ENCODE measurements around the gene PPP3CB. TPM values are rescaled to one million over a fixed set of nuclear protein-coding genes. Genes with fewer than 3 reads are reported as not detected.

PPP3CB gene
- 27.3 and 60.2 TPM in 2 replicates for total RNA-seq

GRCh38 chr10:73495884-73496674, at the start of gene PPP3CB:
Gene PPP3CB, minus strand, starts transcription at chr10:73496024. Its CDS starts 135 bp downstream, at chr10:73495889.
- DNase-seq (ENCODE audit: low read depth), result peak; percentile 91

GRCh38 chr10:73545357-73545756, 49.5 kb upstream of the PPP3CB start:
- DNase-seq (ENCODE audit: low read depth), result no peak

DNA sequence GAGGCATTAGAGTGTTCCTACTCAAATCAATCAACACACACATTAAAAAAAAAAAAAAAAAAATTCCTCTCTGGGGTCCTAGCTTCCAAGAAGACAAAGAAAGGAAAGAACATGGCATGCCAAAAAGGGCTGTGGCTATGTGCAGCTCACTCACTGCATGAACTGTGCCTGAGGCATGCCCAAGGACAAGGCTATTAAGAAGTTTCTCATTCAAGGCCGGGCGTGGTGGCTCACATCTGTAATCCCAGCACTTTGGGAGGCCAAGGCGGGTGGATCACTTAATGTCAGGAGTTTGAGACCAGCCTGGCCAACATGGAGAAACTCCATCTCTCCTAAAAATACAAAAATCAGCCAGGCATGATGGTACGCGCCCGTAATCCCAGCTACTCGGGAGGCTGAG, 41.9 kb upstream of the PPP3CB start:
- no peak for DNase-seq (ENCODE audit: low read depth)

- DNase-seq (ENCODE audit: low read depth), result no peak
These were observed 41.5 kb upstream of the PPP3CB start for GRCh38 chr10:73537288-73537687.

DNA sequence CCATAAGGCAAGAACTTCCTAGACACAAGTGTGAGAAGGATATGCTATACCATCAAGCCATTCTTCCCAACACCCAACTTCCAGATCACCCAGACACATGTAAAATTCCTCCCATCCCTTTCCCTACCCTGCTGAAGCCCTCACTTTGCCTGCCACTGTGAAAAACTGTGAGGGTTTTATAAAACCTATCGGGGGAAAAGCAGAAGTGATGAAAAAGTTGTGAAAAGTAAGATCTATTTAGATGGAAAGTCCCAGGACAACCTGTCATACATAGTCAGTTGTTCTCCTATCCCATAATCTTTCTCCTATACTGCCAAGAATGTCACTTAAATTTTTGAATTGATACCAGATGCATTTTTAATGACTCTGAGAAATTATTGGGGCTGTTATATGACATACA, 39.0 kb upstream of the PPP3CB start:
- no peak for DNase-seq (ENCODE audit: low read depth)

DNA sequence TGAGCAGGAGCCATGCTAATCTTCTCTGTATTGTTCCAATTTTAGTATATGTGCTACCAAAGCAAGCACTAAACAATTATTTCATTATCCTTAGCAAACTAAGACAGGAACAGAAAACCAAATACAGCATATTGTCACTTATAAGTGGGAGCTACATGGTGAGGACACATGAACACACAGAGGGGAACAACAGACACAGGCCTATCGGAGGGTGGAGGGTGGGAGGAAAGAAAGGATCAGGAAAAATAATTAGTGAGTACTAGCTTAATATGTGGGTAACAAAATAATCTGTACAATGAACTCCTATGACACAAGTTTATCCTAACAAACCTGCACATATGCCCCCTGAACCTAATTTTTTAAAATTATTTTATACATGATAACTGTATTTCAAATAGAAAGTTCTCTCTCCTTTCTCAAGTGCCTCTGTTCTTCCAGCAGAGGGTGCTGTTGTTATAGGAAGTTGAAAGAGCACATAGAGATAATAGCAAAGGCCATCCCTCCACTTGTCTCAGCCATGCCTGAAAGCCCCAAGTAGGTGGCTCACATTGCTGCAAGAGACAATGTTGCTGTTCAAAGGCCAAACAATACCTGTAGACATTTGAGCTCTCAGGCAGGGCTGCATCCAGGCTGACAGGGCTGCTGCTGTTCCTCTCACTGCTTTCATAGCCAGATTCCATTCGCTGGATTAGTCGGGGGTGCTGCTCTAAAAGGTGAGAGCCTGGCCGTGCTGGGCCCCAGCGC, 33.4 kb upstream of the PPP3CB start:
- peak; percentile 77 for DNase-seq (ENCODE audit: low read depth)

DNA sequence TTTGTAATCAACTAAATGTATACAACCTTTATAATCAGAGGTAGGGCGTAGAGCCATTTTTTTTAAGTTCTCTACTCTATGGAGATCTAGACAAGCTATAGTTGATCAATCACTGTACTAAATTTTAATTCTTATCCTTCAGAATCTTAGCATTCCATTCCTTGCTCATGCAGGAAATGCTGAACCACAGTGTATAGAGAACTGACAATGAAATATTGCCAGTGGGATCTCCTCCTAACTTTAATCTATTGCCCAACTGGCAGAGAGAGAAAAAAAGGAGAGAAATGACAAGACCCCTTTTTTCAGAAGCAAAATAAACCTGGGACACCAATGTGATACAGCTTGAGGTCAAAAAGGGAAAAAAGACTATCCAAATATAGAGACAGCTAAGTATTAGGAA, 26.4 kb upstream of the PPP3CB start:
- DNase-seq (ENCODE audit: low read depth), result no peak

DNA sequence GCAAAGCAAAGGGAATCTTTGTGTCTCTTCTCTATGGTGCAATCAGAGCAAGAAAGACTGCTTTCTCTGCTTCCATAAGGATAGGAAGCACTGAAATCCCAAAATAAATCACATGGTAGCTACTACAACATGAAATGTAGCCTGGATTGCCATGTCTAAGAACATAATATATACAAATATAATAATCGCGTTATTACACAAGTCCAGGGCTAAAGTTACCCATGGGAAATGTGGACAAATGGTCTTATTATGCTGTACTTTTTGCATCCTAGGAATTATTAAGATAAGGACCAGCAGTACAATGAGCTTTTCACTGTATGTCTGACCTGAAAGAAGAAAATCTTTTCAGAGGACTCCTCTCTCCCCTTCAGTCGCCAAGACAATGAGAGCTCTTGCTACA, 23.5 kb upstream of the PPP3CB start:
- DNase-seq (ENCODE audit: low read depth), result no peak

DNA sequence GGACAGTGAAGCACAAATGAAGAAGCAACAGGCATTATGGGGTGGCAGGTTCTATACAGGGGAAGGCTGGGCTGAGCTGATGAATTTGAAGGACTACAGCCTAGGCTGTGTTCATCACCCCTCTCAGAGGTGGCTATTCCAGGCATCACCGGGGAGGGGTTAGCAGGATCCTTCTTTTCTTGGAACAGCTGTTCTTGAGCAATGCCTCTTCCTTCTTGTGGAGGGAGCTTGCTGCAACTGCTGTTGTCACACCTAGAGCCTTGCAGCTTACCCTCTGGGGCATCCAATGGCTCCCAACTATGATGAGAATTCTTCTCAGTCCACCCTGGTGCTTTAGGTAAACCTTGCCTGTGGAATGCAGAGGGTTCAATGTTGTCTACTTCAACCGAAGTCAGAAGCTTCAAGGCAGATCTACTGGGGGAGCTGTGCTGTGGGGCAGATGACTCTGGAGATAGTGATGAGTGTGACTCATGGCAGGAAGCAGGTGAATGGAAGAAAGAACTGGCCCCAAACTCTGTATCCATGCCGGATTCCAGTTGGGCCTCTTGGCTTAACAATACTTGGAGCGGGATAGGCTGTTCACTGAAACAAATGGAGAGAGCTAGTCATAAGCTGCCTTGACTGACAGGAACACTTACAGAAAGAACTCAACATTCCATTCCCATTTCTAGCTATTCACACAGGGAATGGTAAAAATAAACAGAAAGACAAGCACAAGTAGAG, 21.5 kb upstream of the PPP3CB start:
- no peak for DNase-seq (ENCODE audit: low read depth)

DNA sequence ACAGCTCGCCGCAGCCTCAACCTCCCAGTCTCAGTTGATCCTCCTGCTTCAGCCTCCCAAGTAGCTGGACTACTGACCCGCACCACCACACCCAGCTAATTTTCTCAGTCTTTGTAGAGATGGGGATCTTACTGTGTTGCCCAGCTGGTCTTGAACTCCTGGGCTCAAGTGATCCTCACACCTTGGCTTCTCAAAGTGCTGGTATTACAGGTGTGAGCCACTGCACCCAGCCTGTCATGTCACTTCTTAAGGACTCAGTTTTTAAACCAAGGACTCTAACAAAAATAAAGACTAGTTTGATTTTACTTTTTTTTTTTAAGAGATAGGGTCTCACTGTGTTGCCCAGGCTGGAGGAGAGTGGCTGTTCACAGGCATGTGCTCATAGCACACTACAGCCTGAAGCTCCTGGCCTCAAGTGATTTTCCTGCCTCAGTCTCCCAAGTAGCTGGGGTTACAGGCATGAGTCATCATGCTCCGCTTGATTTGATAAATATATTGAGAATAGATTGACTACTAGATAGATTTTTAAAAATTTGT, 16.5 kb upstream of the PPP3CB start:
- no peak for DNase-seq (ENCODE audit: low read depth)

GRCh38 chr10:73509695-73510094, 13.9 kb upstream of the PPP3CB start:
- DNase-seq (ENCODE audit: low read depth), result no peak

DNA sequence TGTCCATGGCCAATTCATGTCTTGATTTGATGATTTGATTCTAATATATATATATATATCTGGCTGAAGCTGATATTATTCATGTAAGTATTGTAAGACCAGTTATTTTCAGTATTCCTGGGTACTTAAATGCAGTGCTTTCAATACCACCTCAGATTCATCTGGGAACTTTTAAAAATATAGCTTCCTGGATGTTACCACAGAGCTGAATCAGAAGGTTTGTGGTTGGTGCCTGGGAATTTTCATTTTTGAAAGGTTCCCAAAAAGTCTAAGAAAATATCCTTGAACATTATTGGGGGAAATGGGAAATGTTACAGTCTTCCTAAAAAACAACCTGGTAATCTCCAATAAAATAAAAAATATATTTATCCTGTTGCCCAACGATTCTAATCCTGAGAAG, 10.7 kb upstream of the PPP3CB start:
- DNase-seq (ENCODE audit: low read depth), result no peak

DNA sequence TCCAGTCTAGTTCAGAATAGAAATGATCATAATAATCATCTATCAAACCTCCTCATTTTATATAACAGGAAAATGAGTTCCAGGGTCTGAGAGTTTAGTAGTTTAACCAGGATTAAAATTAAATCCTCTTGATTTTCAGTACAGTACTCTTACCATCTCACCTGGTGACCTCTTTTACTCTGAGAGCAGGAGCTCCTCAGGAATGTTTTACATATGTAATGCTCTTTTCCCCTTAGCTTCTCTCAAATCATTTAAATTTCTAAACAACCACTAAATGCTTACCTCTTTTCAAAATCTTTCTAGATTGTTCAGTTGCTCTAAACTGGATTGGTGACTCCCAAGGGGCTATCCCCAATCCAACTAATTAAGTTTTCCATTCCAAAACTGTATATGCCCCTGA, 10.2 kb upstream of the PPP3CB start:
- DNase-seq (ENCODE audit: low read depth), result no peak

DNA sequence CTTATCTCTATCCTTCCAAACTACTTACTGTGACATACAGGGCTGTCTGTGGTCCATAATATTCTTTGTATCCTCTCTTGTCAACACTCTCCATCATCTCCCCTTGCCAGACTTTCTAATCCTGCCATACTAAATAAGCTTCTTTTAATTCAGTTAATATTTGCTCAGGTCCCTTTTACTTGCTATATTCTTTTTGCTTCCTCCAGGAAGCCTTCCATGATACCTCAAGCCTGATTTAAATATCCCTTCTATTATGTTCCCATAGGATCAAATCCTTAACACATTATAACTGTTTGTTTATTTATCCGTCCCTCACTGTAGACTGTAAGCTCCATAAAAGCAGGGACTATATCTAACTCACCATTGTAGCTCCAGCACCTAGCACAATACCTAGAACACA, 7.2 kb upstream of the PPP3CB start:
- no peak for DNase-seq (ENCODE audit: low read depth)

GRCh38 chr10:73501651-73502050, 5.8 kb upstream of the PPP3CB start:
- peak; percentile 15 for DNase-seq (ENCODE audit: low read depth)

DNA sequence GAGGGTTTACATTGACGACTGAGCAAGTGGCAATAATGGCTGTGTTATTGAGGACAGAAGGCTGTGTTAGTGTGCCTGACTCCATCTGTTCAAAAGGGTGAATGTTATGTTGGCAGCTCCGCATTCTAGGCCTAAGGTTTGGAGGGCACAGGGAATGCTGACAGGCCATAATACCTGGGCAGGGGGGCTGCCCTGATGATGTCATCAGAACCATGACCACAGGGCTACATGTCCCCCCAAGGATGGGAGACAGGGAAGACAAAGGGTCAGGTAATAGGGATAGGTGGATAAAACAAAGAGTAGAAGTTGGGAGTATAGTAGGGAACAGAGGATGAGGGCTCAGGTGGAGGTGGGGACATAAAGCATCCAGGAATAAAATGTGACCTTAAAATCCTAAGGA, 1.8 kb upstream of the PPP3CB start:
- no peak for DNase-seq (ENCODE audit: low read depth)

- DNase-seq (ENCODE audit: low read depth), result peak; percentile 79
These were observed 469 bp downstream of the PPP3CB start for GRCh38 chr10:73495226-73495883.

- DNase-seq (ENCODE audit: low read depth), result peak; percentile 48
These were observed 973 bp downstream of the PPP3CB start for GRCh38 chr10:73494877-73495225.

DNA sequence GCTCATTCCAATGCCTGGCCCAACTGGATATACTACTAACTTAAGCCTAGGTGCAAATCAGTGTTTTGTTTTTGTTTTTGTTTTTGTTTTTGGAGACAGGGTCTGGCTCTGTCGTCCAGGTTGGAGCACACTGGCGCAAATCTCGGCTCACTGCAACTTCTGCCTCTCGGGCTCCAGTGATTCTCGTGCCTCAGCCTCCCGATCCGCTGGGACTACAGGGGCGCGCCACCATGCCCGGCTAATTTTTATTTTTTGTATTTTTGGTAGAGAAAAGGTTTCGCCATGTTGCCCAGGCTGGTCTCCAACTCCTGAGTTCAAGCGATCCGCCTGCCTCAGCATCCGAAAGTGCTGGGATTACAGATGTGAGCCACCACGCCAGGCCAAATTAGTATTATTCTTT, 1.6 kb downstream of the PPP3CB start:
- DNase-seq (ENCODE audit: low read depth), result no peak

DNA sequence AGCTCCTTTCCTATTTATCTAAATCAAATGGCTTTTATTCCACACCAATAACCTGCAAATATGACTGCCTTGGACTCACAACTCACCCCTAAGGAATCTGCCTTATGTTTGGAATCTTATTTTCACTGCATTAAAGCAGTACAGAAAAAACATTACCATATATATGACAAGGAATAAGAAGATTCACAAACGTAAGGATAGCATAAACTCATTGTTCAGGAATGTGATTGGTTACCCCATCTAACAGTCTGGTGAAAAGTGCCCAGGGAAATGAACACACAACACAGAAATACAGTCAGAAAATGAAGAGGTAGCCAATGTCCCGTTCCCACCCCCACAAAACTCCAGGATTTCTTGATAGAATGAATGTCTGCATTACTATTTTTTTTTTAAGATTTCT, 2.0 kb downstream of the PPP3CB start:
- peak; percentile 50 for DNase-seq (ENCODE audit: low read depth)

DNA sequence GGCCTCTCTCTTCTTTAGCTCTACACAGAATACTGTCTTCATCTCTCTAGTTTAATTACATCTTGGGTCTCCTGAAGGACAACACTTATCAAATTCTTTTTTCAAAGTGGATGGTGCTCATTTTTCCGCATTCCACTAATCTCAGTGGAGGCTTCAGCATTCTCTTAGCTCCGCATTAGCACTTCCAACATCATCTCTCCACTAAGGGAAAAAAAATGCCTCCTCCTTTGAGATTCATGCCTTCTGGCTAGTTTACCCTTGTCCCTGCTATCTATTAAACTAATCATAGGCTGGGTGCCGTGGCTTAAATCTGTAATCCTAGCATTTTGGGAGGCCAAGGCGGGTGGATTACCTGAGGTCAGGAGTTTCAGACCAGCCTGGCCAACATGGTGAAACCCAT, 9.2 kb downstream of the PPP3CB start:
- no peak for DNase-seq (ENCODE audit: low read depth)

DNA sequence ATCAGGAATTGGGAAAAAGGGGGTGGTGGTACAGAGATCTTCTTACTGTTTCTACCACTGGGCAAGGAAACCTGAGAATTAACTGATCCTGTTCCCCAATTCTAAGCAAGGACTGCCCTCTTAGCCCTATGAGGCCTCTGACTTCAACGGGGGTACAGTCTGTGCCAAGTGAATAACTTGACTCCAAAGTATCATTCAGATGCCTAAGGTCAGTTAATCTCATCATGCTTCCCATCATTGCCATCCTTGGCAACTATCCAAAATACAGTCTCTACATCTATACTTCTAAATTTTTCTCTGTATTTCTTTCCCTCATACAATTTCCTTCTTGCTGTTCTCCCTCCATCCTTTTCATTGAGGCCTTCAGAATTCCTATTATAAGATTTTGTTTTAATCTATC, 10.5 kb downstream of the PPP3CB start:
- DNase-seq (ENCODE audit: low read depth), result no peak
